ENCODE results near the gene CELF2.

Gene CELF2

GRCh38 chr10:11148142-11149028 lies 130.7 kb downstream of the CELF2 start:
- Histone ChIP-seq H3K4me1 (ENCODE audit: control insufficient read depth, insufficient read depth, low read length) (peaks cover 74% of the 10 kb centered on the region), H3K9ac (ENCODE audit: low read depth, low read length) (no peak overlapping the region), H3K36me3 (ENCODE audit: control insufficient read depth, insufficient read depth, low read length) (no peaks in the 10 kb centered on the region), H3K4me3 (ENCODE audit: low read depth, low read length) (no peak overlapping the region), H3K27me3 (ENCODE audit: control insufficient read depth, insufficient read depth, low read length) (no peaks in the 10 kb centered on the region), H3K9me3 (ENCODE audit: control insufficient read depth, insufficient read depth, low read length) (no peaks in the 10 kb centered on the region), H3K27ac (ENCODE audit: low read depth, low read length) (no peak overlapping the region)

- no peaks in the 10 kb centered on the region for H3K9me3 ChIP-seq (ENCODE audit: control insufficient read depth, insufficient read depth, low read length)
- no peak overlapping the region for H3K4me3 ChIP-seq (ENCODE audit: low read depth, low read length)
- no peak overlapping the region for H3K27ac ChIP-seq (ENCODE audit: low read depth, low read length)
- no peaks in the 10 kb centered on the region for H3K36me3 ChIP-seq (ENCODE audit: control insufficient read depth, insufficient read depth, low read length)
- H3K27me3 ChIP-seq (ENCODE audit: control insufficient read depth, insufficient read depth, low read length), result no peaks in the 10 kb centered on the region
- H3K4me1 ChIP-seq (ENCODE audit: control insufficient read depth, insufficient read depth, low read length), result peaks cover 76% of the 10 kb centered on the region
- H3K9ac ChIP-seq (ENCODE audit: low read depth, low read length), result no peak overlapping the region
Measured at GRCh38 chr10:11149807-11150141, 132.1 kb downstream of the CELF2 start.

- H3K27ac ChIP-seq (ENCODE audit: low read depth, low read length), result no peak overlapping the region
Measured at GRCh38 chr10:11150231-11150731, 132.6 kb downstream of the CELF2 start.

GRCh38 chr10:11150879-11151415 lies 133.3 kb downstream of the CELF2 start:
- Histone ChIP-seq H3K9ac (ENCODE audit: low read depth, low read length) (no peak overlapping the region), H3K27me3 (ENCODE audit: control insufficient read depth, insufficient read depth, low read length) (no peaks in the 10 kb centered on the region), H3K4me3 (ENCODE audit: low read depth, low read length) (no peak overlapping the region), H3K36me3 (ENCODE audit: control insufficient read depth, insufficient read depth, low read length) (no peaks in the 10 kb centered on the region), H3K9me3 (ENCODE audit: control insufficient read depth, insufficient read depth, low read length) (no peaks in the 10 kb centered on the region), H3K4me1 (ENCODE audit: control insufficient read depth, insufficient read depth, low read length) (peaks cover 76% of the 10 kb centered on the region), H3K27ac (ENCODE audit: low read depth, low read length) (no peak overlapping the region)

More at GRCh38 chr10:11150231-11150731, 132.6 kb downstream of the CELF2 start:
- H3K9ac ChIP-seq (ENCODE audit: low read depth, low read length), result no peak overlapping the region
- H3K36me3 ChIP-seq (ENCODE audit: control insufficient read depth, insufficient read depth, low read length), result no peaks in the 10 kb centered on the region
- no peaks in the 10 kb centered on the region for H3K27me3 ChIP-seq (ENCODE audit: control insufficient read depth, insufficient read depth, low read length)
- H3K9me3 ChIP-seq (ENCODE audit: control insufficient read depth, insufficient read depth, low read length), result no peaks in the 10 kb centered on the region
- peaks cover 76% of the 10 kb centered on the region for H3K4me1 ChIP-seq (ENCODE audit: control insufficient read depth, insufficient read depth, low read length)
- no peak overlapping the region for H3K4me3 ChIP-seq (ENCODE audit: low read depth, low read length)

- Histone ChIP-seq H3K4me1 (ENCODE audit: control insufficient read depth, insufficient read depth, low read length) (peaks cover 67% of the 10 kb centered on the region), H3K36me3 (ENCODE audit: control insufficient read depth, insufficient read depth, low read length) (no peaks in the 10 kb centered on the region), H3K27me3 (ENCODE audit: control insufficient read depth, insufficient read depth, low read length) (no peaks in the 10 kb centered on the region)
Measured at GRCh38 chr10:11152801-11153200, 135.1 kb downstream of the CELF2 start.

GRCh38 chr10:11153245-11153644 lies 135.6 kb downstream of the CELF2 start:
- peaks cover 63% of the 10 kb centered on the region for H3K4me1 ChIP-seq (ENCODE audit: control insufficient read depth, insufficient read depth, low read length)
- H3K9me3 ChIP-seq (ENCODE audit: control insufficient read depth, insufficient read depth, low read length), result no peaks in the 10 kb centered on the region
- H3K27me3 ChIP-seq (ENCODE audit: control insufficient read depth, insufficient read depth, low read length), result no peaks in the 10 kb centered on the region
- H3K9ac ChIP-seq (ENCODE audit: low read depth, low read length), result no peak overlapping the region
- no peaks in the 10 kb centered on the region for H3K36me3 ChIP-seq (ENCODE audit: control insufficient read depth, insufficient read depth, low read length)
- no peak overlapping the region for H3K4me3 ChIP-seq (ENCODE audit: low read depth, low read length)
- H3K27ac ChIP-seq (ENCODE audit: low read depth, low read length), result no peak overlapping the region

More at GRCh38 chr10:11152801-11153200, 135.1 kb downstream of the CELF2 start:
- no peak overlapping the region for H3K4me3 ChIP-seq (ENCODE audit: low read depth, low read length)
- no peak overlapping the region for H3K27ac ChIP-seq (ENCODE audit: low read depth, low read length)
- no peak overlapping the region for H3K9ac ChIP-seq (ENCODE audit: low read depth, low read length)
- H3K9me3 ChIP-seq (ENCODE audit: control insufficient read depth, insufficient read depth, low read length), result no peaks in the 10 kb centered on the region

DNA sequence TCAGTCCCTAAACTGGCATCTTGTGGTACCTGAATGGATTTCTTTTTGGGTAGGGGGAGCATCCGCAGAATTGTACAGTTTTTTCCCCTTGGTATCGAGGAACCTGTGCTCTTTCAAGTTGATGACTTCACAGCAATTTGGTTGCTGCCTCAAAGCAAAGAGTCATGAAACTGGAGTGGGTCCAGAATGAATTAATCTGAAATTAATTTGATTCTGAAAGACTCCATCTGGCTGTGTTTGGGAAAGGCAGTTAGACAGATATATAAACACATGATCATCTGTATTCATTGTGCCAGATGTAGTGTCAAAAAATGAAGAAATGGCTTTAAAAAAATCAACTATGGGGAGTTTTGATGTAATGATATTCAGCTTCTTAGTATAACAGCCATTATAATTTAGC lies 136.1 kb downstream of the CELF2 start:
- H3K27me3 ChIP-seq (ENCODE audit: control insufficient read depth, insufficient read depth, low read length), result no peaks in the 10 kb centered on the region
- no peak overlapping the region for H3K9ac ChIP-seq (ENCODE audit: low read depth, low read length)
- no peak overlapping the region for H3K27ac ChIP-seq (ENCODE audit: low read depth, low read length)
- no peaks in the 10 kb centered on the region for H3K9me3 ChIP-seq (ENCODE audit: control insufficient read depth, insufficient read depth, low read length)
- H3K4me3 ChIP-seq (ENCODE audit: low read depth, low read length), result no peak overlapping the region
- no peaks in the 10 kb centered on the region for H3K36me3 ChIP-seq (ENCODE audit: control insufficient read depth, insufficient read depth, low read length)
- H3K4me1 ChIP-seq (ENCODE audit: control insufficient read depth, insufficient read depth, low read length), result peaks cover 57% of the 10 kb centered on the region

DNA sequence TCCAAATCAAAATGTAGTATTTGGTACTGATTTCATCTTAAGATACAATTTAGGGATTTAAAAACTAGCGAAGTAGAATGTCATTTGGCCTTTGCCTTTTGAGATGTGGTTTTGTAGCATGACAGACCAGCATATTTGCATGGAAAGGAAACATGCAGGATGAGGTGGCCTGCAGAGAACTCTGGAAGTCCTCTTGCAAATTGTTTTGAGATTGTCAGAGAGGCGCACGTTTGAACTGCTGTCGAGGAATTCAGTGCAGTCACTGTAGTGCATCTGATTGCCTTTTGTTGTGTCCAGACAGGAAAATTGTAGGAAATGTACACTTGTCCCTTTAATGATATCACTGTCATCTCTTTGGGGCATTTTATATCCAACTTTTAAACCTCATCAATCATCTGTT lies 136.7 kb downstream of the CELF2 start:
- Histone ChIP-seq H3K27me3 (ENCODE audit: control insufficient read depth, insufficient read depth, low read length) (no peaks in the 10 kb centered on the region), H3K9ac (ENCODE audit: low read depth, low read length) (no peak overlapping the region), H3K4me1 (ENCODE audit: control insufficient read depth, insufficient read depth, low read length) (peaks cover 52% of the 10 kb centered on the region), H3K9me3 (ENCODE audit: control insufficient read depth, insufficient read depth, low read length) (no peaks in the 10 kb centered on the region), H3K27ac (ENCODE audit: low read depth, low read length) (peak overlapping the region; percentile 21), H3K4me3 (ENCODE audit: low read depth, low read length) (no peak overlapping the region), H3K36me3 (ENCODE audit: control insufficient read depth, insufficient read depth, low read length) (no peaks in the 10 kb centered on the region)

GRCh38 chr10:11154849-11155498 lies 137.3 kb downstream of the CELF2 start:
- H3K27me3 ChIP-seq (ENCODE audit: control insufficient read depth, insufficient read depth, low read length), result no peaks in the 10 kb centered on the region

GRCh38 chr10:11156480-11156879 lies 138.8 kb downstream of the CELF2 start:
- no peaks in the 10 kb centered on the region for H3K27me3 ChIP-seq (ENCODE audit: control insufficient read depth, insufficient read depth, low read length)
- H3K9me3 ChIP-seq (ENCODE audit: control insufficient read depth, insufficient read depth, low read length), result no peaks in the 10 kb centered on the region; the same call in 1 of the 2 replicates
- H3K27ac ChIP-seq (ENCODE audit: low read depth, low read length), result no peak overlapping the region
- no peak overlapping the region for H3K9ac ChIP-seq (ENCODE audit: low read depth, low read length)
- H3K36me3 ChIP-seq (ENCODE audit: control insufficient read depth, insufficient read depth, low read length), result no peaks in the 10 kb centered on the region
- H3K4me3 ChIP-seq (ENCODE audit: low read depth, low read length), result no peak overlapping the region
- H3K4me1 ChIP-seq (ENCODE audit: control insufficient read depth, insufficient read depth, low read length), result peaks cover 36% of the 10 kb centered on the region

More at GRCh38 chr10:11154849-11155498, 137.3 kb downstream of the CELF2 start:
- Histone ChIP-seq H3K9ac (ENCODE audit: low read depth, low read length) (no peak overlapping the region), H3K4me1 (ENCODE audit: control insufficient read depth, insufficient read depth, low read length) (peaks cover 45% of the 10 kb centered on the region), H3K9me3 (ENCODE audit: control insufficient read depth, insufficient read depth, low read length) (no peaks in the 10 kb centered on the region), H3K27ac (ENCODE audit: low read depth, low read length) (peak overlapping the region; percentile 18), H3K36me3 (ENCODE audit: control insufficient read depth, insufficient read depth, low read length) (no peaks in the 10 kb centered on the region), H3K4me3 (ENCODE audit: low read depth, low read length) (no peak overlapping the region)

Measured in HUES48 (cell line).